GM21528 (cell line): Measurements from ENCODE around the gene MMP24.
"Not testable (repeated sequence)": the region's sequence is repeated elsewhere in the genome, so short reads cannot be mapped to it uniquely, and the experiment has no call there.

Source experiments
- ATAC-seq: cut with Tn5 transposase; IDR thresholded peaks from one replicate; pipeline ENCODE4 v1.9.1; 2021; ENCODE audit warnings: mild to moderate bottlenecking, moderate library complexity; ENCODE audit not compliant: unreplicated experiment, low FRiP score

MMP24 gene

GRCh38 chr20:35252598-35252997 lies 26.1 kb downstream of the MMP24 start:
- ATAC-seq: not testable (repeated sequence)

- no peak for ATAC-seq
Observed at GRCh38 chr20:35253010-35253409, 26.5 kb downstream of the MMP24 start.

- no peak for ATAC-seq
Observed at GRCh38 chr20:35254448-35254999, 28.0 kb downstream of the MMP24 start.

- ATAC-seq: no peak
Observed at GRCh38 chr20:35257175-35257909, 30.9 kb downstream of the MMP24 start.

GRCh38 chr20:35260426-35260825 lies 33.9 kb downstream of the MMP24 start:
- ATAC-seq: no peak

- not testable (repeated sequence) for ATAC-seq
Observed at GRCh38 chr20:35262321-35262720, 35.8 kb downstream of the MMP24 start.

- ATAC-seq: not testable (repeated sequence)
Observed at GRCh38 chr20:35262731-35263531, 36.4 kb downstream of the MMP24 start.

- ATAC-seq: no peak
Observed at GRCh38 chr20:35263532-35264341, 37.2 kb downstream of the MMP24 start.

- no peak for ATAC-seq
Observed at GRCh38 chr20:35264755-35265154, 38.3 kb downstream of the MMP24 start.

- ATAC-seq: no peak
Observed at GRCh38 chr20:35267092-35267491, 40.6 kb downstream of the MMP24 start.

GRCh38 chr20:35269055-35269781 lies 42.7 kb downstream of the MMP24 start:
- no peak for ATAC-seq

GRCh38 chr20:35270021-35270902 lies 43.8 kb downstream of the MMP24 start:
- no peak for ATAC-seq

- ATAC-seq: no peak
Observed at GRCh38 chr20:35271073-35271882, 44.8 kb downstream of the MMP24 start.

GRCh38 chr20:35271904-35272303 lies 45.4 kb downstream of the MMP24 start:
- ATAC-seq: no peak

- ATAC-seq: no peak
Observed at GRCh38 chr20:35273449-35274171, 47.1 kb downstream of the MMP24 start.

GRCh38 chr20:35274172-35275092 lies 47.9 kb downstream of the MMP24 start:
- ATAC-seq: no peak
